Right renal cortex interstitium (tissue), 3 donors: ENCODE data around the gene CITED4. TPM values are rescaled to one million over a fixed set of nuclear protein-coding genes. Genes with fewer than 3 reads are reported as not detected.
"Not testable (repeated sequence)": the region's sequence is repeated elsewhere in the genome, so short reads cannot be mapped to it uniquely, and the experiment has no call there.

Experiments
- DNase-seq, 3 donors: peaks; one replicate each; pipeline ENCODE4 v3.0.0-alpha.2; 2013; ENCODE audit warnings: low read depth in 3 of 3, low spot score in 2 of 3
- polyA plus RNA-seq, 3 donors: library from polyadenylated mRNA; unstranded; fragments of 120-200 nt; gene quantifications; one replicate each; pipeline ENCODE4 v1.2.1, GENCODE V29; 2013; ENCODE audit not compliant: insufficient read length in 3 of 3

Gene CITED4
- polyA plus RNA-seq, result 1 to 10 TPM; 3.0 to 3.7 (median 3.0) TPM

DNA sequence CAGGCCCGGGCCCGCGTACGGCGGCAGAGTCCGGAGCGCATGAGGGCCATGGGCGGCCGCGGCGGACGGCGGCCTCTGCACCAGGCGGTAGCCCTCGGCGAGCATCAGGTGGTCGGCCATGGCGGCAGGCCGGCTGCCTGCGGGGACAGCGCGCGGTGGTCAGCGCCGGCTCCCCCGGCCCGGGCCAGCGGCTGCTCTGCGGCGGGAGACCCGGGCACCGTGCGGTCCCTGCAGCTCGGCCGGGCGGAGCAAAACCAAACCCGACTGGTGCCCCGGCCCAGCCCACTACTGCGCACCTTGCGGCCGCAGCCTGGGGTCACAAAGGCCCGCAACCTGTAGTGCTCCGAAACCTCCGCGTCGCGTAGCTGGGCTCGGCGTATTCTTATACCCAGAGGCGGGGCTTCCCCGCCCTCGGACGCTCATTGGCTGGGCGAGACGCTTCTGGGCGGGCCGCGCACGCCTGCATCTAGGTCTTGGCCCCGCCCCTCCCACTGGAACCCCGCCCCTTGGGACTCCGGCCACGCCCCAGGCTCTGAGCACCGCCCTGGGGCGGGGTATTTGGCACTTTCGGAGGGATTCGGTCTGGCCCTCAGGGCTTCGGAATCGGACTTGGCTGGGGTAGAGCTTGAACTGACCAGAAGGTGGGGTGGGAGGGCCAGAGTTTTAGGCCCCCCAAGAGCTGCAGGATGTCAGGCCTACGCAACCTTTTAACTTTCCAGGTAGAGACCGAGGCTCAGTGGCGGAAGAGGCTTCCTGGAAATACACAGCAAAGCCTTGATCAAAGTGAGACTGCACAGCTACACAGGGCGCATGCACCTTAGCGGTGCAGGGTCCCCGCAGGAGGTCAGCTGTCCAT, at the start of gene CITED4:
TSS of gene CITED4 (minus strand) at position 356 of the 856 bp plus-strand sequence. CDS start at position 120, 236 bp downstream.
- DNase-seq, result peak; percentile 84 to 90 (median 88)

DNA sequence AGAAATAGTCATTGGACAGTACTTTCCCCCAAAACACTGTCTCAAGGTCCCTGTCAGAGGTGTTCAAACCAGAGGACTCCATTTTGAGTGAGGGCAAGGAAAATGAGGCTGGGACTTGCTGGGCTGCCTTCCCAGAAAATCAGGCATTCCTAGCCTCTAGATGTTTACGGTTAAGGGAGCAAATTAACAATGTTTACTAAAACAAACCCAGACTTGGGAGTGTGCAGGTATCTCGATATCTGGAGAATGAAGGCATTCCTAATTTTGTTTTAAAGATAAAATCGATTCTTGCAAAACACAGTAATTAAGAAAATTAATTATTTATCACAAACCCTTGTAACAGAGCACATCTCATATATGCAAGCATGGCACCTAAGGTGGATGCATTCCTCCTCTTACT, 48.9 kb upstream of the CITED4 start:
- DNase-seq, result no peak

- no peak for DNase-seq
These were observed 47.1 kb upstream of the CITED4 start for GRCh38 chr1:40909281-40909680.

DNA sequence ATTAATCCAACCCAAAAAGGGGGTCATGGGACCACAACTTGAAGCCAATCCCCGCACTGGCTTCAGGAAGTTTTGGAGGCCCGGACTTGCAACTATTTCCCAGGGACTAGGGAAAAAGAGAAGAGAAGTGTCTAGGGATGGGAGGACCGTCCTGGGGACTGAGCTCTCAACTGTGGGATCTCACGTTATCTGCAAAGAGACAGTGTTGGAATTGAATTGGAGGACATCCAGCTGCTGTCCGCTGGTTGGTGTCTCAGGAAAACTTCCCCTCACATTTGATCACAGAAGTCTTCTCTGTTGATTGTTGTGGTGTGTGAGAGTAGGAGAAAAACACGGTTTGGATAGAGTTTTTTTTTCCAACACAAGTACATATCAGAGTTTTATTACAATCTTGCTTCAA, 46.2 kb upstream of the CITED4 start:
- DNase-seq, result no peak

GRCh38 chr1:40907899-40908298, 45.7 kb upstream of the CITED4 start:
- no peak for DNase-seq

DNA sequence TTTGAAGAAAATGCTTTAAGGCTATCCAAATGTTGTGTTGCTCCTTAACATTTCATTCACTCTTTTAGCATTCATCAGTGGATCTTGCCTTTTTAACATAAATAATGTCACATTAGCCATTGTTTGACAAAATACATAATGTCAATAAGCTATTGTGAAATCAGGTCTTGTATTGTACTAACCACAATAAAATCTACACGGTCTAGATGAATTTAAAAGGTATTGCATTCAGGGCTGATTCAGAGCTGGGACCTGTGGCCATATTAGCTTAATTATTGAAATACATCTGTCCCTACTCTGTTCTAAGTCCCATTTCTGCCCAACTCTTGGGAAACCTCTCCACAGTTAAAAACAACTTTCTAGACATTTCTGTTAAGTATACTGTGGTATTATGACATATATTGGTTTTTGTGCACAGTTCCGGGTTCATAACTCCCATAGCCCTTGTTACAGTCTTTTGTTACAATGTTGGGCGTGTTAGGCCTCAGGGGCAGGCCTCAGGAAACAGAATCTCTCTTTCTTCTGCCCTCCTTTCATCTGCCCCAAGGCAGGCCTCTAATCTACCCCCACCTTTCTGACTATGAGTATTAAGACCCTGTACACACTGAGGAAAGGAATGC, 44.7 kb upstream of the CITED4 start:
- no peak for DNase-seq

GRCh38 chr1:40905061-40905460, 42.9 kb upstream of the CITED4 start:
- DNase-seq, result no peak

- no peak for DNase-seq
These were observed 40.9 kb upstream of the CITED4 start for GRCh38 chr1:40903106-40903505.

DNA sequence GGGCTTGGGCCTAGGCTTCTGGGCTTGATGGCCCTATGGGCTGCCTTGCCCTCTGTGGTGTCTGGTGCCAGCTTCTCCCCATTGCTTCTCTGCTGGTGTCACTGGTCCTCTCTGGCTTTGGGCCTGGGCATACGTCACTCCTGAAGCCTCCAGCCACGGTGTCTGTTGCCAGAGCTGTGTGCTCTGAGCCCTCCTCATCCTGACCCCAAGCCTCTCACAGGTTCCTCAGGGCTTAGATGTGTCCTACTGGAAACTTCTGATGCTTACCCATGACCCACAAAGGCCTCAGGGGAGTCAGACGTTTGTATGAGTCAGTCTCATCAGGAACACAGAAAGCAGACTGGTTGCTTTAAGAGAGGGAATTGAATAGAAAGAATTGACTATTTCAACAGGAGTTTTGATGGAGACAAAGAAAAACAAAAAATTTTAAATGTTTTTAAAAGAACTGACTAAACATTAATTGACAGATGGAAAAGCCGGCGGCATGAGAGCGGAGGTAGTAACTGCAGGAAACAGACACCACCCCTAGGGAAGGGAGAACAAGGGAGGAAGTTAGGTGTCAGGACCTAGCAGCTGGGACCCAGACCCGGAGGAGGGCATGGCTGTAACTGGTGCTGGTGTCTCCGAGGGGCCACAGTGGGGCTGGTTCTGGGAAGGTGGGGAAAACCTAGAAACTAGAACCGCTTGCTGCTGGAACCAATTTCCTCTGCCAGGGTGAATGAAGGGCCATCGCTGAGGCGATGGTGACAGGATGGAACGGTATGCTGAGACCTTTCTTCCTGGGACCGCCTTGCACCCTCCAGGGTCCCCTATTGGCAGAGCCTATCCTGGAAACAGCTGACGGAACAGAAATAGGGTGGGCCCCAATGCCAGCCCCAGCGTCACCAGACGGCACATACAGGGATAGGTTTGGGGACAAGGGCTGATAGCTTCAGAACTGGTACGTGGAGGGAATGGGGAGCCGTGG, 40.0 kb upstream of the CITED4 start:
- DNase-seq, result no peak

DNA sequence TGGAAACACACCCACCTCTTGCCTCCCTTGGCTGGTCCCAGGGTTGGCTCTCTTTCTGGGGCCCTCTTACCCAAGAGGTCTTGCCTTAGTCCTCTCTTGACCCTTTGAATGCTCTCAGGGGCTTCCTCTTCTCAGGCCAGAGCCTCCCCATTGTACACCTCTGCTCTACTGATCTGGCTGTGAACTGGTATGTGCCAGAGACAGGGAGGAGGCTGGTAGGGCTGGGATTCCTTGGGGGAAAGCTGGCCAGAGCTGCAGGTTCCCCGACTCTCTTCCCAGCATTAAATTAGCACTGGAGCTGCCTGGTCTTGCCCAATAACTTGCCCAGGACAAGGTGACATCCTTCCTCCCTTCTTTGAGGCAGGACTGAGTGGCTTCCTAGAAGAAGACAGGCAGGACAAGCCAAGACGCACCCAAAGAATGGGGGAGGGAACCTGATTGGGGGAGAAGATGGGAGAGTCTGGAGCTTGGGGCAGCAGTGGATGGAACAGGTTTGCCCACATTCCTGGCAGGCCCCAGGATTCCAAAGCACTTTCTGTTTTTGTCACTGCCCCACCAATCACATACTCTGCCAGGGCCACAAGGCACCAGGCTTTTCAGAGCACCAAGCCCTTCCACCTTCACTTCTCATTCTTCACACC, 37.2 kb upstream of the CITED4 start:
- DNase-seq, result no peak

- no peak for DNase-seq
These were observed 36.3 kb upstream of the CITED4 start for GRCh38 chr1:40898431-40898901.

- DNase-seq, result no peak
These were observed 35.4 kb upstream of the CITED4 start for GRCh38 chr1:40897513-40897912.

- DNase-seq, result no peak
These were observed 34.3 kb upstream of the CITED4 start for GRCh38 chr1:40896482-40896881.

DNA sequence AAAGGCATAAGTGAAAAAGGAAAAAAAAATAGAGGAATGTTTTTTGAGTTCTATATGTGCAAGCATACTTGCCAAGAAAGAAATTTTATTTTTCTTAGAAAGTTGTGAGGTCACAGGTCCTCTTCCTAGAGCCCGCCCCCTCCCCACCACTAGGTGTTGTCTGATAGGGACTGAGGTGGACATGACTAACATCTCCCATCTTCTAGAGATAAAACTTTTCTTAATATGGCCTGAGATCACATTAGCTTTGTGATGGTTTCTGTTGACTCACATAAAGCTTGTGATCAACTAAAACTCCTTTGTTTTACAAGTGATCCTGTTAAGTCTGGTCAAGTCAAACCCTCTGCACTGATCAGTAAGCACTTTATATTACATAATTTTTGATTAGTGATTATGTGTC, 33.4 kb upstream of the CITED4 start:
- no peak for DNase-seq

DNA sequence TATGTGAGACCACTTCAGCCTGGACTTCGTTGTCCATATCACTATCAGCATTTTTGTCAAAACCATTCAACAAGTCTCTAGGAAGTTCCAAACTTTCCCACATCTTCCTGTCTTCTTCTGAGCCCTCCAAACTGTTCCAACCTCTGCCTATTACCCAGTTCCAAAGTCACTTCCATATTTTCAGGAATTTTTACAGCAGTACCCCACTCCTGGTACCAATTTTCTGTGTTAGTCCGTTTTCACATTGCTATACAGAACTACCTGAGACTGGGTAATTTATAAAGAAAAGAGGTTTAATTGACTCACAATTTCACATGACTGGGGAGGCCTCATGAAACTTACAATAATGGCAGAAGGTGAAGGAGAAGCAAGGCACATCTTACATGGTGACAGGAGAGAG, 32.7 kb upstream of the CITED4 start:
- not testable (repeated sequence) for DNase-seq

DNA sequence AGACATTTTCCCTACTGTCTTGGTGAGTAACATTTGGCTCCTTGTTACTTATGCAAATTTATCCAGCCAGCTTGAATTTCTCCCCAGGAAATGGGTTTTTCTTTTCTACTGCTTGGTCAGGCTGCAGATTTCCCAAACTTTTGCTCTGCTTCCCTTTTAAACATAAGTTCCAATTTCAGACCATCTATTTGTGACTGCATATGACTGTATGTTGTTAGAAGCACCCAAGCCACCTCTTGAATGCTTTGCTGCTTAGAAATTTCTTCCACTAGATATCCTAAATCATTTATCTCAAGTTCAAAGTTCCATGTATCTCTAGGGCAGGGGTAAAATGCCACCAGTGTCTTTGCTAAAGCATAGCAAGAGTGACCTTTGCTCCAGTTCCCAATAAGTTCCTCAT, 32.3 kb upstream of the CITED4 start:
- no peak for DNase-seq

DNA sequence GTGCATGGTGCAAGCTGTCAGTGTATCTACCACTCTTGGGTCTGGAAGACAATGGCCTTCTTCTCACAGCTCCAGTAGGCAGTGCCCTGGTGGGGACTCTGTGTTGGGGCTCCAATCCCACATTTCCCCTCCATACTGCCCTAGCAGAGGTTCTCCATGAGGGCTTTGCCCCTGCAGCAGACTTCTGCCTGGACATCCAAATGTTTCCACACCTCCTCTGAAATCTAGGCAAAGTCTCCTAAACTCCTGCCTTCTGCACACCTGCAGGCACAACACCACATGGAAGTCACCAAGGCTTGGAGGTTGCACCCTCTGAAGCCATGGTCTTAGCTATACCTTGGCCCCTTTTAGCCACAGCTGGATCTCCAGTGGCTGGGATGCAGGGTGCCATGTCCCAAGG, 31.8 kb upstream of the CITED4 start:
- no peak for DNase-seq

- no peak for DNase-seq
These were observed 30.2 kb upstream of the CITED4 start for GRCh38 chr1:40892354-40892753.

DNA sequence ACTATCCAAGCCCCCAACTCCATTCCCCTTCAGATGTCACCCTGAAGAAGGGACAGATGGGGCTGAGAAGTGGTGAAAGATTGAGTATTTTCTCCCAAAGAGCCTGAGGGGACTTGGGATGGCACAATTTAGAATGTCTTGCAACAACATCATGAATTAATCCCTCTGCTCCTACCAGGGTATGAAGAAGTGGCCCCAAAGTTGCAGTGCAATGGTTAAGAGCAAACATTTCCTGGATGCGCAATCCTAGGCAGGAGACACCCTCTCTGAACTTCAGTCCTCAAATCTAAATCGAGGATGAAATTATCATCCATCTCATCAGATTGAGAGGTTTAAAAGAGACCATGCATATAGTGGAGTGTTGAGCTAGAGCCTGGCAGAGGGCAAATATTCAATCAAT, 28.6 kb upstream of the CITED4 start:
- DNase-seq, result no peak

- no peak for DNase-seq
These were observed 25.5 kb upstream of the CITED4 start for GRCh38 chr1:40887652-40888051.
